K562 treated with DMSO at 1 percent for 4 hours (cell line): Measurements from ENCODE around the gene TRIM65. TPM values are rescaled to one million over a fixed set of nuclear protein-coding genes. Genes with fewer than 3 reads are reported as not detected.

ENCODE experiments used
- total RNA-seq: library from RNA; unstranded; fragments of 300-600 nt; gene quantifications from 2 replicates; pipeline ENCODE4 v1.2.3, GENCODE V29; 2022; ENCODE audit not compliant: insufficient read depth

TRIM65 gene
- 21.2 and 26.6 TPM in 2 replicates for total RNA-seq

GRCh38 chr17:75896415-75897159, at the start of gene TRIM65:
TSS of gene TRIM65 (minus strand) at chr17:75896951. CDS start at chr17:75896937, 14 bp downstream.

GRCh38 chr17:75940727-75941441, 44.1 kb upstream of the TRIM65 start, which contains the start of gene FBF1:
TSS of gene FBF1 (minus strand) at chr17:75941042. CDS start at chr17:75938149, 2,893 bp downstream.

DNA sequence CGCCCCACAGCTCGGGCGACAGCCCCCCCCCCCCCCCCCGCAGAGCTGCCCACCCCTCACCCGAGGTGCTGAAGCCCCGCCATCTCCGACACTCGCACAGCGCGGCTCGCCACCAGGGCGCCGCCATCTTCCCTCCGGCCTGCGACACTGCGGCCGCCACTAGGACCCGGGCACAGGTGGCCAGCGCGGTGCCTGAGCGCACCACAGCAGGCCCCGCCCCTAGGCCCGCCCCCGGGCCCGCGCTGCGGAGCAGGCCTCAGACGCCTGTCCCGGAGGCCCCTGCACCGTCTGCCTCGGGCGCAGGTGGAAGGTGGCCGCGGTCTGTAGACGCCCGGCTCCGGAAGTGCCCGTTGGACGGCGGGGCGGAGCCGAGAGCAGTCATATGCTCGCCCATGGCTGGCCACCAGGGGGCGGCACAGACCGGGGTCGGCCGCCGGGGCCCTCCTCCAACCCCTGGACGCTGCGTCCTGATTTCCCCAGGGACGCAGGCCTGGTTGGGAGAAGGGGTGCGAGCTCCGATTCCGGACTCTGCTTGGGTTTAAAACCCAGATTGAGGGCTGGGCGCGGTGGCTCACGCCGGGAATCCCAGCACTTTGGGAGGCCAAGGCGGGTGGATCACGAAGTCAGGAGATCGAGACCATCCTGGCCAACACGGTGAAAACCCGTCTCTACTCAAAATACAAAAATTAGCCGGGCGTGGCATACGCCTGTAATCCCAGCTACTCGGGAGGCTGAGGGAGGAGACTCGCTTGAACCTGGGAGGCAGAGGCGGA, 8.2 kb upstream of the TRIM65 start, which contains the start of gene MRPL38:
Gene MRPL38 (minus strand): TSS at position 136 of the 773 bp plus-strand sequence. CDS start 9 bp downstream, at position 127.

DNA sequence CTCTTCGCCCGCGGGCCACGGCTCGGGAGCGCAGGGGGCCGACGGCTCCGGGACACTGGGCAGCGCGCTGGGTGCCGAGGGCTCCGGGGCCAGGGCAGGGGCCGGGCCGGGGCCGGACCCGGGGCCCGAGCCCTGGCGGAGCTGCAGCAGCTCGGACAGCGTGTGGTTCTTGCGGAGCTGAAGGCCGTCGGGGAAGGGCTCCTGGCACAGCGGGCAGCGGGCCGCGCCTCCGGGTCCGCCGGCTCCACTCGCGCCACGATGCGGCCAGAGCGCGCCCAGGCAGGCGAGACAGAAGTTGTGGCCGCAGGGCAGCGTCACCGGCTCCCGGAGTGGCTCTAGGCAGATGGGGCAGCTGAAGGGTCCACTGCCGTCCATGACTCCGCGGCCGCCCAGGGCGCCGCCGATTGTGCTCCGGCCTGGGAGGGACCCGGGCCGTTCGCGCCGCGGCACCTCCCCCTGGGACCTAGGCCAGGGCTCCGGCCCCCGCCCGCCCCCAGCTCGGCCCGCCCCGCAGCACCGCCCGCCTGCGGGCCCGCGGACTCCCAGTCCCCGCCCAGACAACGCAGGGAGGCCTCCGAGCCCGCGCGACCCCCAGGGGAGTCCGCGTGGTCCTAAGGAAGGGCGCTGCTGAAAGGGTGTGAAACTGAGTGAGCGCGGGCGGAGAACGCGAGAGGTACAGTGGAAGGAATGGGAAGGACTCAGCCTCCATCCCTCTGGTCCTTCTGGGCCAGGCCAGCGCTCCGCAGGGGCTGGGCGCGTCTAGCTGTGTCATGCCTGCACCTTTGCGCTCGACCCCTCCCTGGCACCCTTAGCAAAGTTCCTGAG, 18.4 kb downstream of the TRIM65 start, which contains the start of gene TRIM47:
Gene TRIM47 (minus strand): TSS at position 408 of the 825 bp plus-strand sequence. CDS start 33 bp downstream, at position 375.

GRCh38 chr17:75855310-75856061, 41.3 kb downstream of the TRIM65 start, which contains the start of gene WBP2:
TSS of gene WBP2 (minus strand) at chr17:75855335. CDS start at chr17:75855297, 38 bp downstream.

DNA sequence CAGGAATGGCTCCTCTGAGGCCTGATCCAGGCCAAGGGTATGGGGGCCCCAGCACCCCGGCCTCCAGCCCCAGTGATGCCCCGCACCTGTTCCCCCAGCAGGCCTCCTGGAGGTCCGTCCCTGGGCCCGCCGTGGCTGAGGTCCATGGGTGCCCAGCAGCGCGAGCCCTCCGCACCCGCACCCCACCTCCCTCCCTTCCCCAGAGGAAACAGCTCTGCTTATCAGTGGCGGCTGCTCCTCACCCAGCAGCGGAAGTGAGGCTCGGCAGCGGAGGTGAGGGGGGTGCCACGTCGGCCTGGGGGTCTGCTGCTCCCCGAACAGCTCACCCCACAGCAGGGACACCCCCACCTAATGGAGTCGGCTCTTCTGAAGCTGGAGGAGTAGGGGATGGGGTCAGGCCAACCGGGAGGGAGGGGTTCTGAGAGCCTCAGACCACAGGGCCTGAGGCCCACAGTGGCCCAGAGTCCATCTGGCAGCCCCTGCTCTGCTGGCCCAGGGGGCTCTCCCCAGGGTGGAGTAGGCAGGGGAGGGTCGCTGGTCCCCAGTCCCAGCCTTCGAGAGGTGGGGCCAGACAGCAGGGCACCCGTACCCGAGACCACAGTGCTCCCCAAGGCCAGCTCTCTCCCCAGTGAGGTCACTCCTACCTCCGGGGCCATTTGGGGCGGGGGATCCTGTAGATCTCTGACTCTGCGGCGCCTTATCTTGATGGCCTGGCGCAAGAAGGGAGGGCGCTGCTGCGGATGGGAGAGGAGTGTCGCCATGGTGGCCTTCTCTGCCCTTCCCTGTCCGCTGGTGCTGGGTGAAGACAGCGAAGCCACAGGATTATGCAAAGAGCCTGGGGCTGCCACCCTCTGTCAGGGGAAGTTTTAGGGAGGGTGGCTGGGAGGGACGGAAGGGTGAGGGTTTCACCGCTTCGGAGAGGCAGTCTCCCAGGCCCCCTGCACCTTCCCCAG, 52.9 kb downstream of the TRIM65 start, which contains the start of gene UNC13D:
Gene UNC13D (minus strand): TSS at position 828 of the 953 bp plus-strand sequence. CDS start 67 bp downstream, at position 761.

Other genes starting within 250 kb of the TRIM65 start
- gene RECQL5, start 229.8 kb downstream of the TRIM65 start, total RNA-seq = 19.1 and 20.5 TPM in 2 replicates
- gene SAP30BP, start 229.6 kb downstream of the TRIM65 start, total RNA-seq = 45.2 and 54.9 TPM in 2 replicates
- 0.27 and 1.0 TPM in 2 replicates for gene ITGB4, start 175.5 kb downstream of the TRIM65 start, total RNA-seq
- gene GALK1, start 131.8 kb downstream of the TRIM65 start, total RNA-seq = 44.8 and 73.0 TPM in 2 replicates
- 45.3 and 46.6 TPM in 2 replicates for gene UNK, start 112.1 kb downstream of the TRIM65 start, total RNA-seq
- 164 and 167 TPM in 2 replicates for gene UNC13D, start 52.5 kb downstream of the TRIM65 start, total RNA-seq
- gene WBP2, start 41.6 kb downstream of the TRIM65 start, total RNA-seq = 133 TPM in 2 replicates
- 2.6 and 3.6 TPM in 2 replicates for gene TRIM47, start 18.4 kb downstream of the TRIM65 start, total RNA-seq
- gene MRPL38, start 7.9 kb upstream of the TRIM65 start, total RNA-seq = 82.4 and 95.4 TPM in 2 replicates
- 4.3 and 6.4 TPM in 2 replicates for gene FBF1, start 44.1 kb upstream of the TRIM65 start, total RNA-seq
- gene ACOX1, start 82.2 kb upstream of the TRIM65 start, total RNA-seq = 13.2 and 15.1 TPM in 2 replicates
- gene TEN1, start 82.3 kb upstream of the TRIM65 start, total RNA-seq = 23.1 and 24.3 TPM in 2 replicates
- gene CDK3, start 103.9 kb upstream of the TRIM65 start, total RNA-seq = 3.5 and 10.1 TPM in 2 replicates
- gene EVPL, start 130.4 kb upstream of the TRIM65 start, total RNA-seq = not detected in 2 replicates
- gene SRP68, start 175.6 kb upstream of the TRIM65 start, total RNA-seq = 87.4 and 92.9 TPM in 2 replicates
- gene GALR2, start 177.8 kb upstream of the TRIM65 start, total RNA-seq = not detected in 2 replicates
- gene ZACN, start 182.2 kb upstream of the TRIM65 start, total RNA-seq = 2.0 and 4.2 TPM in 2 replicates
- 24.7 and 24.9 TPM in 2 replicates for gene EXOC7, start 206.8 kb upstream of the TRIM65 start, total RNA-seq
- 0.82 TPM in 1 of 2 replicates, not detected in the other for gene FOXJ1, start 244.3 kb upstream of the TRIM65 start, total RNA-seq